HG03139 (cell line): ENCODE measurements around the gene NTSR1.

Source experiments
- ATAC-seq: cut with Tn5 transposase; IDR thresholded peaks from one replicate; pipeline ENCODE4 v1.9.1; 2021; ENCODE audit not compliant: unreplicated experiment

Gene NTSR1

DNA sequence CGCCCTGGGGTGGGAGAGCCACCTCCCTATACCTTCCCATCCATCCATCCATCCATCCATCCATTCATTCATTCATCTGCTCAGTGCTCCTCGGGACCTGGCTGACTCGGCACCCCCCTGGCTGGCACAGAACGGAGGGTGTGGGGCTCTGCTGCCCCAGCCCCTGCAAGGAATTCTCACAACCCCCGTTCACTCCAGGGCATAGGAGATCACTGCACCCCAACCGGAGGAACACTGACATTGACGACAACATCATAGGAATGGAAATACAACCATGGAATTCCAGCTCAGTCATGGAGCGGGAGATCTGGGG, 59.6 kb downstream of the NTSR1 start:
- no peak for ATAC-seq

- ATAC-seq, result no peak
These were observed 60.1 kb downstream of the NTSR1 start for GRCh38 chr20:62768551-62769287.

GRCh38 chr20:62769346-62770071, 60.9 kb downstream of the NTSR1 start:
- no peak for ATAC-seq

DNA sequence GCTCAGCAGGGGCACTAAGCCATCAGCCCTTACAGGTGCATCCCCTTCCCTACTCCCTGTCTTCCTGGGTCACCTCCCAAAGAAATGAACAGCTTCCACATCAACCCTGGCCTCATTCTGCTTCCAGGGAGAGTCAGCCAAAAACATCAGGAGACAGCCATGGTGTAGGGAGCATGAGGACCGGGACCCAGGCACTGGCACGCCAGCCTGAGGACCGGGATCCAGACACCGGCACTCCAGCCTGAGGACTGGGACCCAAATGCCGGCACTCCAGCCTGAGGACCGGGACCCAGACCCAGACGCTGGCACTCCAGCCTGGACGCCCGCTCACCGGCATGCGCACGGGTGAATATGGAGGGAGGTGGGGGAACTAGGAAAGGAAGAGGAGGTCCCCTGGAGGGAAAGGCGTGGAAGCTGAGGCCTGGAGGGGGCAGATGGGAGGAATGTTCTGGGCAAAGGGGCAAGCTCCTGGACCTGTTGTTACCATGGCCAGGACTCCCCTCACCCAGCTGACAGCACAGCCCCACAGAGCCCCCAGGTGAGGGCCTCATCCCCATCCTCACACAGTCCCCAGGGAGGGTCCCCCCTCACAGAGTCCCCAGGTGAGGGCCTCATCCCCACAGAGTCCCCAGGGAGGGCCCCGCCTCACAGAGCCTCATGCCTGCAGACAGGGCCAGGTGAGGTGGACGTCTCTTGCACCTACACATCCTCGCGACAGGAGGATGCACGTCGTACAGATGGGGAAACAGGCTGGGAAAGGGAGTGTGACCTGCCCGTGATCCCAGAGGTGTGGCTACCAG, 61.7 kb downstream of the NTSR1 start:
- ATAC-seq, result no peak

DNA sequence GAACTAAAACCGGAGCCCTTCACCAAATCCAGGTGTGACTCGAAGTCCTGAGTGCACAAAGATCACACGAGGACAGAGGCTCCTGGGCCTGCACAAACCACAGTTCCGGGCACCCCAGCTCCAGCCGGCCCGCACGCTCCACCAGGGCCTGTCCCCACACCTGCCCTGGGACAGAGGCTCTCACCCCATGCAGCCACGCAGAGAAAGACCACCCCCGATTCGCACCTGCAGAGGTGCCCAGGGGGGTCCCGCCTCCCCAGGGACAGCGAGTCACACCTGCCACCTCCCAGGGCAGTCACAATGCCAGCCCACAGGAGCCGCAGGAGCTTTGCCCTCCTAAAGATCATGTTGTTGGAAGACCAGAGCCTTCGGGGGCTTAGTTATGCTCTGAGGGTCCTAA, 62.3 kb downstream of the NTSR1 start:
- no peak for ATAC-seq

- ATAC-seq, result no peak
These were observed 62.9 kb downstream of the NTSR1 start for GRCh38 chr20:62771396-62772102.

GRCh38 chr20:62772103-62772611, 63.5 kb downstream of the NTSR1 start:
- no peak for ATAC-seq

DNA sequence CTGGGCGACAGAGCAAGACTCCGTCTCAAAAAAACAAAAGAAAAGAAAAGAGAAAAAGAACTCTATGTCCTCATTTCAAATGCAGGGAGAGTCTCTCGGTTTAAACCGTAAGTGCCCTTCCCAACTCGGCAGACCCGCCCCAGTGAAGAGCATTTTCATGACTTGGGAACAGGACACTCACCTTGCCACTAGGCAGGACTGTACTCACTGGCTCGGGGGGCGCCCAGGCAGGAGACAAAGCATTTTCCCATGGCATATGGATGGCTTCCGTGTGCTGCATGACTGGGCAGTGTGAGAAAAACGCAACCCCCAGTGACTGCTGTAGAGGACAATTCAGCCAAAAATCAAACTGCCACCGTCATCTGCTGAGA, 64.0 kb downstream of the NTSR1 start:
- no peak for ATAC-seq

DNA sequence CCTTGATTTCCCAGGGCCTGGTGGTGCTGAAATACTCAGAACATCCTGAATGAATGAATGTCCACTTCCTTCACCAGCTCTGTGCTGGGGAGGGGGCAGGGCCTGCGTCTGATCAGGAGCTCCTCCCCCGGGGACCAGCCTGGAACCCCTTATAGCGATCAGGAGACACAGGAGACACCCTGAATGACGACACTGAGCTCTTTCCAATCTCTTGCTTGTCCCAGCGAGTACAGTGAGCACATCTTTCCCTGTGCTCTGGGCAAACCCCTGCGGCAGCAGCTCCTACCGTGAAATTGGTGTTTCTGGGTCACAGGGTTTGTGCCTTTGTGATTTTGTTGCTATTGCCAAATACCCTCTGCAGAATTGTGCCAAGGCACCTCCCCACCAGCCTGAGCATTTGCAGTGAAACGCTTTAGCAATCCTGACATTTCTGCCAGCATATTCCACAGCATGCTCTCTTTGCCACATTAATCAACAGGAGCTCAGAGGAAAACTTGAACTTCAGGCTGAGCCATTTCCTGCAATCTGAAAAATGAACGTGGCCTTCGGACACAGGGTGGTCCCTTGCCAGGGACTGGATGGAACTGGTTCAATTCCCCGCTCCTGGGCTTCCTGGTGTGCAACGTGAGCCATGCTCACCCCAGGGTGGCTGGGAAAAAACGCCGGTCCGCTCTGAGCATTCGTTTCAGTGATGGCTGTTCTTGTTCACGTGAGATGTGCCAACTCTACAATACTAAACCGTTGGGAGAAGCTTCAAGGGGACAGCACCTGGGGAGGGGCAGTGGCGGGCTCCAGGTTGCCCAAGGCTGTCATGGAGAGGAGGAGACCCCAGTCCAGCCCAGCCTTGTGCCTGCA, 64.6 kb downstream of the NTSR1 start:
- ATAC-seq, result no peak

GRCh38 chr20:62773845-62774714, 65.4 kb downstream of the NTSR1 start:
- ATAC-seq, result no peak

- ATAC-seq, result no peak
These were observed 66.1 kb downstream of the NTSR1 start for GRCh38 chr20:62774762-62775161.

DNA sequence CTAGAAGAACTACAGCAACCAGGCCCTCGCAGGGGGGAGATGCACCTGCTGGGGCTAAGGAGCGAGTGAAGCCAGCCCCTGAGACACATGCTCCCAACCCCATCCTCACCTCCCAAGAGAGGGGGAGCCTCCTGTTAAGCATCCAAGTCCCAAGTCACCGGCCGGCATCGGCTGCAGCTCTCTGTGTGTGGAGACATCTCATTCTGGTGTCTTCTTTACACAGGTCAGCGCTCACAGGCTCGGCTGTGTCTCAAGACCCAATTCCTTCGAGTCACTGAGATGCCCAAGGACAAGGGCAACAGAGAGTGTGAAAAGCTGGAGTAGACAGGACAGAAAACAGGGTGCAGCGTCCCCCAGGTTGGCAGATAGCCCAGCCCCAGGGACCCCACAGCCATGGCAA, 66.6 kb downstream of the NTSR1 start:
- no peak for ATAC-seq

DNA sequence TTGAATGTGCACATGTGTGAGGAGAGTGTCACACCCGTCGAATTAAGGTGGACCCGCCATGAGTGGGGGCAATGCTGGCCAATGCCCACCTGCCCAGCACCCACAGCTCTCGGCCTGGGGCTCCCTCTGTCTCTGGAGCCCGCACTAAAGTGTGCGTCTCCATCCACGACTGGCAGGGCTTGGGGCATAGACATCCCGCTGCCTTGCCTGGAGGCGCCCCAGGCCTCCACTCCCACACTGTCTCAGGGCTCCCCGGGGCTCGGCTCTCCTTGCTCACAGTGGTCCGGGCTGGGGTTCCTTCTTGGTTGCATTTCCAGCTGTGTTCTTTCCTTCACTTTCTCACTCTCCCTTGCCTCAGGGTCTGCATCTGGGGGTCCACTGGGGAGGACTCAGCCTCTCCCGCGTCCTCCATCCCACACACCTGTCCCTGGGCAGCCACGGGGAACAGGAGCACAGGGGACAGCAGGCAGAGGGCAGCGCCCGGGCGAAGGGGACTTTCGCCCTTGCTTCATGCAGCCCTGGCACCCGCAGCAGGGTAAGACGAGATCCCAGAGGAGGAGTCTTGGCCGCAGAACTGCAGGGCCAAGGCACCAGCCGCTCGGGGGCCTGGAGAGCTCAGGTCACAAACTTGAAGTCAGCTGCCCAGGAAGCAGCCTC, 67.5 kb downstream of the NTSR1 start:
- ATAC-seq, result no peak

GRCh38 chr20:62776692-62777527, 68.3 kb downstream of the NTSR1 start:
- no peak for ATAC-seq

DNA sequence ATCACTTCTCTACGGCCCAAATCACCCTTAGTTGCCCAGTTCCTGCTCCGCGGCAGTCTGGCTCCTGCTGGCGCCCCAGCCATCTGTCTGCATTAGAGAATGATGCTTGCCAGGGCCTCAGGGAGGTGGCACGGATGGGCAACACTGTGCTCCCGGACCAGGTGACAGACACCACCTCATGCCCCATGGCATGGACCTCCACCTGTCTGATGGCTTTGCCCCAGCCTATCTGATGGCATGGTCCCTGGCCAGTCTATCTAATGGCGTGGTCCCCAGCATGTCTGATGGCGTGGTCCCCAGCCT, 68.8 kb downstream of the NTSR1 start:
- ATAC-seq, result no peak

GRCh38 chr20:62778058-62778457, 69.4 kb downstream of the NTSR1 start:
- no peak for ATAC-seq

DNA sequence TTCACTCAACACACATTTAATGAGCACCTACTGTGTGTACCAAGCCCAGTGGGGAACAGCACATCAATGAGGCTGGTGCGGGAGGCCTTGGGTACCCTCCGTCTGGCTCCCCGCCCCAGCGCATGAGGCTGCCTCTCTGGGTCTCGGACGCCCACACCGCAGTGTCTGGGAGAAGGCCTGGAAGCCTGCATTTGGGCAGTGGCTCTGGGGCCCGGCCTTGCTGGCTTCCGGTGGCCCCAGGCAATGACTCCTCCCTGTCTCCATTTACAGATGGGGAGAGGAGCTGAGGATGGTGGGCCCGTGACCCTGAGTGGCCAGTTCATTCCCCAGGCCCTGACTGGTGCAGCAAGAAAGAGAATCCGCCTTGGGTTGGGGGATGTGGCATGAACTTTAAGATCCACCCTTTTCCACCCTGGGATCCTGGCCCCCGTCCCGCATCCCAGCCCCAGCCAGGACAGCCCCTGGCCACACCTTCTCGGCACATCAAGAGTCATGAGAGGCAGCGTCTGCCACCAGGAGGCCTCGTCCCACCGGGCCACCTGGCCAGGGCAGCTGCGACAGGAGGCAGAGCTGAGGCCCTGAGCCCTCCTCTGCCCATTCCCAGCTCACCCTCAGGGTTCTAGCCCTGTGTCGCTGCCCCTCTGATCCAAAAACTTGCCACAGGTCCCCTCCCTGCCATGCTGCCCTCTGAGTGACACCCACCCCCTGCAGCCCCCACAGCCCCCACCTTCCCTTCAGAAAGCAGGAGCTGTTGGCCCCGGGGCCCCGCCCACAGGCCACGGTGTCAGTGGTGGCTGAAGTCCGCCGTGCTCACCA, 70.2 kb downstream of the NTSR1 start:
- no peak for ATAC-seq

DNA sequence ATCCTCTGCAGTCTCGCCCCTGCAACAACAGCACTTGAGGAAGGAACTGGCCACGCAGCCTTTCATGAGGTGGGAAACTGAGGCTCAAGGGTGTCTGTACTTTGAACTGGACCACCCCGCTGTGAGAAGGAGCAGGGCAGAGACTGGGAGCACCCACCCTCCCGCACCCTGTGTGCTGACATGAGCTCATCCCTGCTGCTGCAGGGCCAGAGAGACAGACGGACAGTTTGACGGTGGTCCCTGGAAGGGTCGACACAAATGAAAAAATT, 70.7 kb downstream of the NTSR1 start:
- no peak for ATAC-seq
